ENCODE measurements around the gene IQSEC3.

Gene IQSEC3

GRCh38 chr12:80681-81190, 14.2 kb downstream of the IQSEC3 start:
- H3K36me3 Mint-ChIP-seq (ENCODE audit: low read depth) = no peaks in the 10 kb centered on the region
- H3K4me3 Mint-ChIP-seq = no peak overlapping the region
- no peak overlapping the region for H3K27ac Mint-ChIP-seq
- H3K27me3 Mint-ChIP-seq = peaks cover 55% of the 10 kb centered on the region
- peaks cover 12% of the 10 kb centered on the region for H3K4me1 Mint-ChIP-seq (ENCODE audit: low read depth)
- no peaks in the 10 kb centered on the region for H3K9me3 Mint-ChIP-seq
- intact Hi-C loops (cut with micrococcal nuclease) = no loop called here

- Mint-ChIP-seq H3K4me3 (no peak overlapping the region), H3K36me3 (ENCODE audit: low read depth) (no peaks in the 10 kb centered on the region), H3K9me3 (no peaks in the 10 kb centered on the region), H3K27ac (no peak overlapping the region), H3K4me1 (ENCODE audit: low read depth) (no peaks in the 10 kb centered on the region), H3K27me3 (peaks cover 42% of the 10 kb centered on the region)
- intact Hi-C loops (cut with micrococcal nuclease) = no loop called here
Measured at GRCh38 chr12:82740-83139, 16.2 kb downstream of the IQSEC3 start.

- Mint-ChIP-seq H3K36me3 (ENCODE audit: low read depth) (no peaks in the 10 kb centered on the region), H3K9me3 (no peaks in the 10 kb centered on the region), H3K4me3 (no peak overlapping the region), H3K4me1 (ENCODE audit: low read depth) (no peaks in the 10 kb centered on the region), H3K27ac (no peak overlapping the region), H3K27me3 (peaks cover 35% of the 10 kb centered on the region)
- intact Hi-C loops (cut with micrococcal nuclease) = no loop called here
Measured at GRCh38 chr12:84056-84455, 17.5 kb downstream of the IQSEC3 start.

GRCh38 chr12:85191-85666, 18.7 kb downstream of the IQSEC3 start:
- Mint-ChIP-seq H3K9me3 (peaks cover 11% of the 10 kb centered on the region), H3K36me3 (ENCODE audit: low read depth) (no peaks in the 10 kb centered on the region), H3K4me3 (no peak overlapping the region), H3K27me3 (peaks cover 28% of the 10 kb centered on the region), H3K27ac (no peak overlapping the region), H3K4me1 (ENCODE audit: low read depth) (no peaks in the 10 kb centered on the region)
- intact Hi-C loops (cut with micrococcal nuclease) = no loop called here

GRCh38 chr12:87315-87714, 20.7 kb downstream of the IQSEC3 start:
- H3K4me3 Mint-ChIP-seq = no peak overlapping the region
- H3K27ac Mint-ChIP-seq = no peak overlapping the region
- intact Hi-C loops (cut with micrococcal nuclease) = no loop called here
- H3K27me3 Mint-ChIP-seq = peaks cover 13% of the 10 kb centered on the region
- H3K9me3 Mint-ChIP-seq = peaks cover 14% of the 10 kb centered on the region
- no peaks in the 10 kb centered on the region for H3K4me1 Mint-ChIP-seq (ENCODE audit: low read depth)
- no peaks in the 10 kb centered on the region for H3K36me3 Mint-ChIP-seq (ENCODE audit: low read depth)

GRCh38 chr12:87856-88255, 21.3 kb downstream of the IQSEC3 start:
- intact Hi-C loops (cut with micrococcal nuclease) = no loop called here
- H3K4me1 Mint-ChIP-seq (ENCODE audit: low read depth) = no peaks in the 10 kb centered on the region
- H3K27me3 Mint-ChIP-seq = peaks cover 9% of the 10 kb centered on the region
- no peak overlapping the region for H3K4me3 Mint-ChIP-seq
- no peak overlapping the region for H3K27ac Mint-ChIP-seq
- H3K9me3 Mint-ChIP-seq = peaks cover 14% of the 10 kb centered on the region
- no peaks in the 10 kb centered on the region for H3K36me3 Mint-ChIP-seq (ENCODE audit: low read depth)

- Mint-ChIP-seq H3K4me1 (ENCODE audit: low read depth) (peaks cover 8% of the 10 kb centered on the region), H3K27me3 (peaks cover 3% of the 10 kb centered on the region), H3K27ac (no peak overlapping the region), H3K9me3 (peaks cover 23% of the 10 kb centered on the region), H3K36me3 (ENCODE audit: low read depth) (no peaks in the 10 kb centered on the region), H3K4me3 (no peak overlapping the region)
- intact Hi-C loops (cut with micrococcal nuclease) = no loop called here
Measured at GRCh38 chr12:89653-90052, 23.1 kb downstream of the IQSEC3 start.

- H3K4me3 Mint-ChIP-seq = no peak overlapping the region
- peaks cover 5% of the 10 kb centered on the region for H3K27me3 Mint-ChIP-seq
- H3K9me3 Mint-ChIP-seq = peaks cover 23% of the 10 kb centered on the region
- H3K4me1 Mint-ChIP-seq (ENCODE audit: low read depth) = peaks cover 8% of the 10 kb centered on the region
- no peaks in the 10 kb centered on the region for H3K36me3 Mint-ChIP-seq (ENCODE audit: low read depth)
- no peak overlapping the region for H3K27ac Mint-ChIP-seq
- intact Hi-C loops (cut with micrococcal nuclease) = no loop called here
Measured at GRCh38 chr12:91213-91612, 24.6 kb downstream of the IQSEC3 start.

- peaks cover 5% of the 10 kb centered on the region for H3K27me3 Mint-ChIP-seq
- peaks cover 8% of the 10 kb centered on the region for H3K4me1 Mint-ChIP-seq (ENCODE audit: low read depth)
- no peak overlapping the region for H3K4me3 Mint-ChIP-seq
- H3K36me3 Mint-ChIP-seq (ENCODE audit: low read depth) = no peaks in the 10 kb centered on the region
- no peak overlapping the region for H3K27ac Mint-ChIP-seq
- intact Hi-C loops (cut with micrococcal nuclease) = no loop called here
- H3K9me3 Mint-ChIP-seq = peaks cover 23% of the 10 kb centered on the region
Measured at GRCh38 chr12:93266-94005, 26.9 kb downstream of the IQSEC3 start.

GRCh38 chr12:96543-96942, 30.0 kb downstream of the IQSEC3 start:
- peaks cover 9% of the 10 kb centered on the region for H3K9me3 Mint-ChIP-seq
- intact Hi-C loops (cut with micrococcal nuclease) = no loop called here
- no peaks in the 10 kb centered on the region for H3K36me3 Mint-ChIP-seq (ENCODE audit: low read depth)
- H3K27ac Mint-ChIP-seq = no peak overlapping the region
- H3K4me3 Mint-ChIP-seq = no peak overlapping the region
- peaks cover 8% of the 10 kb centered on the region for H3K4me1 Mint-ChIP-seq (ENCODE audit: low read depth)
- H3K27me3 Mint-ChIP-seq = peaks cover 15% of the 10 kb centered on the region

GRCh38 chr12:98924-99352, 32.4 kb downstream of the IQSEC3 start:
- no peaks in the 10 kb centered on the region for H3K36me3 Mint-ChIP-seq (ENCODE audit: low read depth)
- peaks cover 3% of the 10 kb centered on the region for H3K9me3 Mint-ChIP-seq
- intact Hi-C loops (cut with micrococcal nuclease) = no loop called here
- H3K27ac Mint-ChIP-seq = no peak overlapping the region
- peaks cover under 1% of the 10 kb centered on the region for H3K4me1 Mint-ChIP-seq (ENCODE audit: low read depth)
- peaks cover 19% of the 10 kb centered on the region for H3K27me3 Mint-ChIP-seq
- no peak overlapping the region for H3K4me3 Mint-ChIP-seq

GRCh38 chr12:99605-100004, 33.0 kb downstream of the IQSEC3 start:
- Mint-ChIP-seq H3K4me3 (no peak overlapping the region), H3K4me1 (ENCODE audit: low read depth) (no peaks in the 10 kb centered on the region), H3K9me3 (no peaks in the 10 kb centered on the region), H3K27me3 (peaks cover 19% of the 10 kb centered on the region), H3K36me3 (ENCODE audit: low read depth) (no peaks in the 10 kb centered on the region), H3K27ac (no peak overlapping the region)
- intact Hi-C loops (cut with micrococcal nuclease) = no loop called here

GRCh38 chr12:101969-102878, 35.7 kb downstream of the IQSEC3 start:
- intact Hi-C loops (cut with micrococcal nuclease) = no loop called here
- Mint-ChIP-seq H3K9me3 (no peaks in the 10 kb centered on the region), H3K27ac (no peak overlapping the region), H3K4me3 (no peak overlapping the region), H3K27me3 (peaks cover 18% of the 10 kb centered on the region), H3K36me3 (ENCODE audit: low read depth) (no peaks in the 10 kb centered on the region), H3K4me1 (ENCODE audit: low read depth) (no peaks in the 10 kb centered on the region)

GRCh38 chr12:102879-103168, 36.3 kb downstream of the IQSEC3 start:
- H3K4me1 Mint-ChIP-seq (ENCODE audit: low read depth) = no peaks in the 10 kb centered on the region
- H3K27ac Mint-ChIP-seq = no peak overlapping the region
- H3K36me3 Mint-ChIP-seq (ENCODE audit: low read depth) = no peaks in the 10 kb centered on the region
- peaks cover 18% of the 10 kb centered on the region for H3K27me3 Mint-ChIP-seq
- intact Hi-C loops (cut with micrococcal nuclease) = no loop called here
- H3K9me3 Mint-ChIP-seq = no peaks in the 10 kb centered on the region
- H3K4me3 Mint-ChIP-seq = no peak overlapping the region

Measured in dendritic cell treated with granulocyte-macrophage colony-stimulating factor and Interleukin-4, amounts not matched to agents 40 ng/mL and 50 ng/mL, for 4 days (primary cell).